Hepatic stellate cell (primary cell): Measurements from ENCODE around the gene UMAD1.
"Not testable (repeated sequence)": the region's sequence is repeated elsewhere in the genome, so short reads cannot be mapped to it uniquely, and the experiment has no call there.

Experiments
- DNase-seq: peaks from one replicate; pipeline ENCODE4 v3.0.0; 2011; ENCODE audit warnings: low spot score

The UMAD1 gene

DNA sequence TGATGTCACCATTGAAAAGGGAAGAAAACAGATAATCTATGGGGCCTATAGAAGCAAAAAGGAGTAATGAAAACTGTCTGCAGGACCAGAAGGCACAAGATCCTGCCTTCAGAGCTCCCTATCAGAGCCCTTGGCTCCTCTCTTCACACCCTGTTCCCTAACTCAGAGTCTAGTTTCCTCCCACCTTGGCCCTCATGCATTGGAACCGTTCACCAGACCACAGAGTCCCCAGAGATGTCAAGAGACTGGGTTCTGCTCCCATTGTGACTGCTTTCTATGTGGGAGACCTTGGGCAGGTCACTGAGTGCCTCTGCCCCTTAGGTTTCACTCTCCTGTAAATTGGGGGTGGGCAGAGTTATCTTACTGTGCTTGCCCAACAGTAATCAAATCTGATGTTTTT lies 158.0 kb downstream of the UMAD1 start:
- no peak for DNase-seq

DNA sequence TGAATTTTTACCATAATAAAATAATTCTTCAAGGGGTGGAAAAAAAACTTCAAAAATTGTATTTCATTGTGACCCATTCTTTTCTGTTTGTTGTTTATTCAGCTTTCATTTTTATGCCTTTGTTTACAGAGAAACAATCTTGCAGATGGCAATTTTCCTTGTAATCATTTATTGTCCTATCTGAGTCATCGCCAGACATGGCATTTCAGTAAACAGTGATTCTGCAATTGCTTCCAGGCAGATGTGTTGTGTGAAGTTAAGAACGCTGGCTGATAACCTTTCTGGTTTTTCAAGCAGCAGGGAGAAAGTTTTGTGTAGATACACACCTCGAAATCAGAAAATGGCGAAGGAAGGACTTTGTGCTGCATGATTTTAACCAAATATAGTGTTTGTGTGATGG lies 158.6 kb downstream of the UMAD1 start:
- DNase-seq, result no peak

DNA sequence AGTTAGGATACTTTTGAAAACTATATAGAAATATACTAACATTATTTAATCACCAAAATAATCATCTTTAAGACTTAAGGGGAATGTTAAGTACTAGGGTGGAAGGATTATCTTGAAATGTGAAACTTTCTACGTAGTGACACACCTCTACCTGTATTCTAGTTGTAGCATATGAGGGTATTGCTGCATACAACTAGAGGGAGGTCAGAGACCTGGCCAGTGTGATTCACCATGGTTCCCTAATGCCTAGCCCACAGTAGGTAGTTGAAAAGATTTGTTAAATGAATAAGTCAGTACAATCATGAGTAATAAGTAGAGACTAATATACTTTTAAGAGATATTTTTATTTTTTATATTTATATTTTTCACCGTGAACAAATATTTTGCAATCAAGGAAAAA lies 162.0 kb downstream of the UMAD1 start:
- no peak for DNase-seq

DNA sequence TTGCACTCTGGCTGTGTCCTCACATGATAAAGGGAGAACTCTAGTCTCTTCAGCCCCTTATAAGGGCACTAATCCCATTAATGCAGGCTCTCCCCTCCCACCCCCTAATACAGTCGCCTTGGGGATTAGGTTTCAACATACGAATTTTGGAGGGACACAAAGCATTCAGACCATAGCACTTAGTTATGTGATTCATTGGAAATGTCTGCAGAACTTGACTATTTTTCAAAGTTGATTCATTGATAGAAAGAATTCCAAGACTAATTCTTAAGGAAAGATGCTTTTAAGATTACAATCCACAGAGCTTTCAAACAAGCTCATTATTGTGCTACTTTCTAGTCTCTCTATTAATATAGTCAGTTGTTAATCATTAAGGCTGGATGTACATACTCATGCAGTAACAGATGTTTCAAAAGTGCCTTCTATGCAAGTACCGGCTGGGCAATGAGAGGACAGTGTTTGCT lies 163.2 kb downstream of the UMAD1 start:
- no peak for DNase-seq

DNA sequence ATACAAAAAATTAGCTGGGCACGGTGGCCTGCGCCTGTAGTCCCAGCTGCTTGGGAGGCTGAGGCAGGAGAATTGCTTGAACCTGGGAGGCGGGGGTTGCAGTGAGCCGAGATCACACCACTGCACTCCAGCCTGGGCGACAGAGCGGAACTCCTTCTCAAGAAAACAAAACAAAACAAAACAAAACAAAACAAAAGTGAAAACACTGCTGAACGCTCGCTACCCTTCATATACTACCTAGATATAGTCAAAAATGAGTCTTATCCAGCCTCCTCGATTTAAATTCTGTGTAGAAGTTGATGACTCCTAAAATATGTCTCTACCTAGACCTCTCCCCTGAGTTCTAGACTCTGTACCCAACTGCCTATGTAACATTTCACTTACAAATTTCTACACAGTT lies 164.3 kb downstream of the UMAD1 start:
- not testable (repeated sequence) for DNase-seq

DNA sequence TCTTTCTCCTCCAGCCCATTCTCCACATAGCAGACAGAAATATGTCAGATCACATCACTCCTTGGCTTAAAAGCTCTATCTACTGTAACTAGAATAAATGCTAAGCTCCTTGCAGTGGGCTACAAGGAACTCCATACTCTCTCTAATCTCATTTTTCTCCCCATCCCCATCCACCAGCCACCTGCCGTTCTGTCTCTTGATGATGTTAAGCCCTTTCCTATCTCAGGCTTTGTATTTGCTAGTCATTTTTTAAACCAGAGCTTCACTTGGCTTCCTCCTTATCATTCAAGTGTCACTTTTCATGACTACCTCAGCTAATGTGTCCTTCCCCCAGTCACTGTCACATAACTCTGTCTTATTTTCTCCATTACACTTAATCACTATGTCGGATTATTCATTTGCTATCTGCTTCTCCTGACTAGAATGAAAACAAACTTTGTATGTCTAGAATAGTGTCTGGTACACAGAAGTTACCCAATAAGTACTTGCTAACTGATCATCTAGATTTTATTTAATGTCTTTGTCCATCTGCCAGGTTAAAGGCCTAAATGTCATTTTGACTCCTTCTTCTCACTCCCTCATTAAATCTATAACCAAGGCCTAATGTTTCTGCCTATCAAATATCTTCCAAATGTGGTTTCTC lies 165.1 kb downstream of the UMAD1 start:
- no peak for DNase-seq

DNA sequence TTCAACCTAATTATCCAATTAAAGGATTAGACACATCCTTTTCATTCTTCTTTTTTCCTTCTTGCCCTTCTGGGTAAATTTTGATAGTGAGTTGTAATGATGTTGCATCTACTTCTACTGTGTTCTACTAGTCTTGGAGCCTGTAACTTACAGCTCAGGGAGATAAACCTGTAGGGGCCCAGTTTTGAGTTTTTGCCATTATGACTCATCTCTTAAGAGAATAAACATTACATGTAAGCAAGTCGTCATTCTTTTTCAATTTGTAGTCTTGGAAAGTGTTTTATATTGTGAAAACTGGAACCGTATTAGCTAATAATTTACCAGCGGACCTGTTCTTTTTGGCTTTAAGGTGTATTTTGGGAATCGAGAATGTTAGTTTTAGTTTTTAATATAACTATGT lies 167.6 kb downstream of the UMAD1 start:
- no peak for DNase-seq

DNA sequence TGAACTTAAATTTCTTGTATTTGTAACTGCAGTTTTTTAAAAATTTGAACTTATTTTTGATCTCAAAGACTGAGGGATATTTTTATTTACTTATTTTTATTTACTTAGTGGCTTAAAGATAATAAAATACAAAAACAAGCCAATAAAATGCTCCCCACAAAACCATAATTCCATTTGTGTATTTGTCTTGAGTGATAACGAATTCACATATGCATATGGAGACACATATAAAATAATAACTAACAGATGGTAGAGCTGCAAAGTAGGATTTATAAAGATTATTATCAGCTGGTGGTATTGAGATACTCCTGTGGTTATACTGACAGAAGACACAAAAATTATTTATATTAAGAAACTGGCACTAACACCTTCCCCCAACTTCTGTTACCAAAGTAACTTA lies 168.1 kb downstream of the UMAD1 start:
- DNase-seq, result no peak

DNA sequence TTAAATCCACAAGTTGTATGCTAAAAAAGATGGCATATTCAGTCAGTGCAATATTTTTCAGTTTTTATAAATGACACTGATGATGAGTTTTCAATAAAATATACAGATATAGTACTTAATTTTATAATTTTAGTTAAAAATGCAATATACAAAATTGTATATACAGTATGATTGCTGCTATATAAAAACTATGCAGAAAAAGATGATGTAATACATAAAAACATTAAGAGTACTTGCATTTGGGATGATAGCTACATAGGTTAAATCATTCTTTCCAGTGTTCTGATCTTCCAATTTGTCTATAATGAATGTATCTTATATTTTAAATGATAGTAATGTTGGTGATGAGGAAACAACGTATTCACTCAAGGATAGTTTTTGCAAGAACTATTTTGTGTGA lies 169.8 kb downstream of the UMAD1 start:
- DNase-seq, result no peak

DNA sequence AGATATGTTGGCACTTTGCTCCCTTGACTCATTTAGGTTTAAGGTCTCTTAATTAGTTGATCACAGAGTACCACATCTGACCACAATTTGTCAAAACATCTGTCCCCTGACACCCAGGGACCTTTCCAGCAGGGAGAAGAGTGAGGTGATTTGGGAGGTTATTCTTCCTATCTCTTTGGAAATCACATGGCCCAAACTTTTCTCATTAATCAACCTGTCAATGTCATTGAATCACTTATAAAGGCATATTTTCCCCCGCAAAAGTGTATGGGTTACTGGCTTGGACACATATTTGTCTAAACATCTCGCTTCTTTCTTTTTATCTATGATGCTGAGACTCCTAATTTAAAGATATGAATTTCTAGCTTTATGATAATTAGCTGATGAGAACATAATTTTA lies 170.3 kb downstream of the UMAD1 start:
- no peak for DNase-seq

DNA sequence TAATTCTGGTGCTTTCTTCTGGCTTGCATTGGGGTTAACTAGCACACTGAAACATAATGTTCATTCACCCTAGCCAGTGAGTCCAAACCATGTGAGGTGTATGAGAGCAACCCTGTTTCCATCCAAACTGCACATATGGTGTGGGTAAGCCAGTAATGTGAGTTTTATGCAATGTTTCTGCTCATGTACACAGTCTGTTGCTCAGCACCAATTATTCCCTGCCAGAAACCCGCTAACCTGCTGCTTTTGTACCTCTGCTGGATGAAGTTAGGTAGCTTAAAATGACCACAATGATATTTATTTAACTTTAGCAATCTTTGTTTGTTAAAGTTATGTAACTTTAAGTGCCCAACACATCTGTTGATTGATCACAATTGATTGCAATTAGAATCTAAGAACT lies 171.6 kb downstream of the UMAD1 start:
- no peak for DNase-seq

DNA sequence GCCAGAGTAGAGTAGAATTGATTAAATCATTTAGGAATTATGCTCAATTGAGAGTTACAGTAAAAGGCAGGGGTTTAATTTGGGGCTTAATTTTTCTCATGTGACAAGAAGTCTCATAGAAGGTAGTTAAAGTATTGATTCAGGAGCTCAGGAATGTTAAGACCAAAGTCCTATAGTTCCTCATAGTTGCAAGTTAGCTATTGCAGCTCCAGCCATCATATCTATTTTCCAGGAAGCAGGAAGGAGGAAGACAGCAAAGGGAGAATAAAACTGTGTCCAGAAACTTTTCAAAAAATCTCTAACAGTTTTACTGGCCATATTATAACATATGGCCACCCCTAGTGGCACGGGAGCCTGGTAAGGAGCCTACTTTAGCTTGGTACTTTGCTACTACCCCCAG lies 174.8 kb downstream of the UMAD1 start:
- no peak for DNase-seq

DNA sequence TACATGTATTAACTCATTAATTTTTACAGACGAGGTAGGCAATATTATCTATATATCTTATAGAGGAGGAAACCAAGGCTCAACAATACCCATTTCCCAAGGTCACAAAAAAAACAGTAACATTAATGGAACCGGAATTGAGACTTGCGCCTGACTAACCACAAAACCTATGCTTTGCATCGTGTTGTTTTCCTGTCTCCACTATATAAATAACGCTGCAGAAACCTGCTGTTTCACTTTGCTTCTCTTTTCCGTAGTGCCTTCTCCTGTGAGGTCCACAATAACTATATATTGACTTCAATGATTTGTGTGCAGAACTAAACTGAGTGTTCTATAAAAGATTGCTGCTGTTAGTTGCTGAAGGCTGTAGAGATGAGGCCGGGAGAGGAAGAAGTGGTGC lies 175.5 kb downstream of the UMAD1 start:
- DNase-seq, result no peak

DNA sequence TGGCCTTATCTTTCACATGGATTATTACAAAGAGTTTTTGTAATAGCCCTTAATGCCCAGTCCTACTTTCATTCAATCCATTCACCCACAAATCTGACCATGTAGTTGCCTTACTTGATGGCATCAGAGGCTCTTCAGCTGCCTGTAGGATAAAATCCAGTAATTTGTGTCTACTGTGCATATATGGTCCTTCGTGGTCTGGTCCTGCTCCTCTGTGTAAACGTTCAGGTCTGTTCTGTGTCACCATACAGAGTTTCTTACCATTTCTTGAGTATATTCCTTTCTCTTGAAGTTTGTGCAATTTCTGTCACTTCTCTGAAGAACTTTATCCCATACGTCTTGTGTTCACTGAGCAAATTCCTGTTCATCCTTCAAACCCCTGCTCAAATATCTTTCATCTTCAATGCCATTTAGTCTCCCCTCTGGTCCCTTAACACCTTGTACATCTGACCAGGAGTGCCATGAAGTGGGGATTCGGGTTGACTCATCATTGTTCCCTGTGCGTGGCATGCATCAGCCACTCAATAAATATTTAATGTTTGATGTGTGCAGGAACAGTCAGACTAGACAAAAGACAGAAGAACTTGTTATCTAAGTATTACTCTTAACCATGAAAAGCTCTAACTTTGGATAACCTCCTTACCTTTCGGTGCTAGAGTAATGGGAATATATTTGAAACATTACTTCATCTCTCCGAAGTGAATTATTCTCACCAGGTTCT lies 176.4 kb downstream of the UMAD1 start:
- DNase-seq, result no peak

DNA sequence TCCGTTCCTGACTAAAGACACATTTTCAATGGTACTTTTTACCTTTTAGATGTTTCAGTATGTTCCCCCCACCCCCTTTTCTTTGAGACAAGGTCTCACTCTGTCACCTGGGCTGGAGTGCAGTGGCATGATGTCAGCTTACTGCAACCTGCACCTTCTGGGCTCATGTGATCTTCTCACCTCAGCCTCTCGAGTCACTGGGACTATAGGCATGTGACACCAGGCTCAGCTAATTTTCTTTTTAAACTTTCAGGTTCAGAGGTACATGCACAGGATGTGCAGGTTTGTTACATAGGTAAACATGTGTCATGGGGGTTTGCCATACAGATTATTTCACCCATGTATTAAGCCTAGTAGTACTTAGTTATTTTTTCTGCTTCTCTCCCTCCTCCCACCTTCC lies 177.2 kb downstream of the UMAD1 start:
- DNase-seq, result no peak

DNA sequence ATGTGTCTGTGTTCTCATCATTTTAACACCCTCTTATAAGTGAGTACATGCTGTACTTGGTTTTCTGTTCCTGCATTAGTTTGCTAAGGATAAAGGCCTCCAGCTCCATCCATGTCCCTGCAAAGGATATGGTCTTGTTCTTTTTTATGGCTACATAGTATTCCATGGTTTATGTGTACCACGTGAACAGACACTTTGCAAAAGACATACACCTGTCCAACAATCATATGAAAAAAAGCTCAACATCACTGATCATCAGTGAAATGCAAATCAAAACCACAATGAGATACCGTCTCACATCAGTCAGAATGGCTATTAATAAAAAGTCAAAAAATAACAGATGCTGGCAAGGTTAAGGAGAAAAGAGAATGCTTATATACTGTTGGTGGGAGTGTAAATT lies 177.6 kb downstream of the UMAD1 start:
- not testable (repeated sequence) for DNase-seq

DNA sequence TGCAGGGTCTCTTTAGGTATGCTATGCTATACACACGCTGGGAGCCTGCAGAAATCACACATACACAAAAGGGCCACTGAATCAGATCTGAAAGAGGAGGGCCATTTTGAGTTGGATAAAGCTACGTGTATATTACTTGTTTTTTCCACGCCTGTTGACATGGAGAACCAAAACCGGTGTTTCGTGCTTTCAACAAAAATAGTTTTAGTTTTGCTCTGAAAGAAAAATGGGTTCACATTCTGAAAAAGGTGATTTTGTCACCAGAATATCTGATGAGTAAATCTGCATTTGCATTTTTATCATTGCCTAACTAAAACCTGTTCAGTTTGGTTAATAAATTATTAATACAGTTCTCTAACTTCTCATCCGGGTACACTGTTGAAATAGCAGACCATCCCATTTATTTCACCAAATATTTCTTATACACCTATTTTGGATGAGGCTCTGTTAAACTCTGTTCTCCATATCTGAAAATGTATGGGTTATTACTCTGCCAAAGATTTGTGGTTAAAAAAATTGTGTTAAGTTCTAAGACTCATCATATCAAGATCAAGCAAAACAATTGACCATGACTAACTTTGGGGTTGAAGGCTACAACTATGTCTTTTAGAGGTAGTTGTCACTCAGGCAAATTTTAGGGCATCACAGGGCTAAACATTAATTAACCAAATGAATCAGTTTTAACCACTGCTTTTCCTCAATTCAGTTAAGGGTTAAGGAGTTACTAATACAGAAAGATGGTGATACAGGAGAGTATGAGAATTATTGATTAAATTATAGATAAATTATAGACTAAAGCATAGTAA lies 179.1 kb downstream of the UMAD1 start:
- no peak for DNase-seq

DNA sequence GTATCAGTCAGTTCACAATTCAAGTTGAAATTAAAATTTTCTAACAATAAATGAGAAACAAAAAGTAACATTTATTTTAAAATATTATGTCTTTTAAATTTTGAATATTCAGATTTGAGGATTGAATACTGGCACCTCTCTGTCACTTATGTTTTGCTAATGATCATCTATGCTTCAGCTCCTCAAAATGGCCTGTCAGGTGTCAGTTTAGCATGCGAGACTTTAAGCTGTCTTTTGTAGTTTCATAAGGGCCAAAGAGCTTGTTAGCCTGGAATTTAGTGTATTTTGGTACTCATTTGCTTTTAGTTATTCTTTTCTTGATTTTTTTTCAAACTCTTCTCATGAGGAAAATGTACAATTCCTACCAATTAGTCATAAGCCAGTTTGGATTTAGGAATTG lies 179.9 kb downstream of the UMAD1 start:
- DNase-seq, result no peak

DNA sequence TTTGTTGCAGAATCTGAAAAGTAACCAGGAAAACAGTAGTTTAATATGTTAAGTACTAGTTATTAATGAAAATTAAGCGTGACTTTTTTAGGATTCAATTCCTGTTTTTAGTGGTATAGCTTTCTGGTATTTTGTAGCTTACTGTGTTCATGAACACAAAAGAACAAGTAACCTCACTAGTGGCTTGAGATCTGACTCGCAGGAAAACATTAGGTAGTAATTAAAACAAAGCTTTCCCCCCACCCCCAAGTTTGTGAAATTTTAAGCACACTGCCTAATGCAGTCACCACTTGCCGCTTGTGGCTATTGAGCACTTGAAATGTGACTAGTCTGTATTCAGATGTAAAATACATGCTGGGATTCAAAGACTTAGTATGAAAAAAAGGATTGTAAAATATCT lies 180.4 kb downstream of the UMAD1 start:
- no peak for DNase-seq

DNA sequence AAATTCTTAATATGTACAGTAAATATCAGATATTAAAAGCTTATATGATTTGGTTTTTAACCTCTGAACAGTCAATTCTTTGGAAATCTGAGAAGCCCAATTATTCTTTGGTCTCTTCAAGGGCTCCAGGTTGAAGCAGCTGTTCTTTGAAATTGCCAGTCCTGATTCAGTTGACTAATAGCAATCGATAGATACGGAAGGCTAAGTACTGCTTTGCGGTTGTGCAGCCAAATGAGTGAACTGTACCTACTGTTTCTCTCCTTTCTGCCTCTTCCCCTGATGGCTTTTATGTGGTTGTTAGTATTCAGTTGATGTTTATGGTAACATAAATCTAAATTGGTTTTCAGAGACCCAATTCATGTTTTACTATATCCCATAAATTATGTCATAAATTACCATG lies 181.0 kb downstream of the UMAD1 start:
- DNase-seq, result no peak

DNA sequence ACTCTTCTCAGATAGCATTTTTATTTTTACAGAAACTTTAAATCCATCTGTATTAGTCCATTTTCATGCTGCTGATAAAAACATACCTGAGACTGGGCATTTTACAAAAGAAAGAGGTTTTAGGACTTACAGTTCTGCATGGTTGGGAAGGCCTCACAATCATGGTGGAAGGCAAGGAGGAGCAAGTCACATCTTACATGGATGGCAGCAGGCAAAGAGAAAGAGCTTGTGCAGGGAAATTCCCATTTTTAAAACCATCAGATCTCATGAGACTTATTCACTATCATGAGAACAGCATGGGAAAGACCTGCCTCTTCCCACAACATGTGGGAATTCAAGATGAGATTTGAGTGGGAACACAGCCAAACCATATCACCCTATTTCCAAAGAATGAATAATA lies 184.7 kb downstream of the UMAD1 start:
- DNase-seq, result not testable (repeated sequence)

DNA sequence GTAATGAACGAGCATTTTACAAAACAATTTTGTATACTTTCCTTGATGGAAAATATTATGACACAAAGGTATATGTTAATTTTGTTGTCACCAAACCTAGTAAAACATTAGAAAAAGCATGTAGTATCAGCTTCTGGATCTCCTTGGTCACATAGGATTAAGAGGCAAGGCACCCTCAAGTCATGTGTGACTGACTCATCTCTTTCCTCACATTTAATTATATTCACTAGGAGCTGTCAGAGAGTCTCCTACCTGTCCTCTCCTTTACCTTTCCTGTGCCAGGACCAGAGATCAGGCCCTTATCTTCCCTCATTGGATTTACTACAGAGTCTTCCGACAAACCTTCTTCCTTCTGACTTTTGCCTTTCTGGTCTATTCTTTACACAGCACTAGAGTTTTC lies 189.1 kb downstream of the UMAD1 start:
- DNase-seq, result no peak
